ENCODE measurements around the gene FBXO44.

The FBXO44 gene

DNA sequence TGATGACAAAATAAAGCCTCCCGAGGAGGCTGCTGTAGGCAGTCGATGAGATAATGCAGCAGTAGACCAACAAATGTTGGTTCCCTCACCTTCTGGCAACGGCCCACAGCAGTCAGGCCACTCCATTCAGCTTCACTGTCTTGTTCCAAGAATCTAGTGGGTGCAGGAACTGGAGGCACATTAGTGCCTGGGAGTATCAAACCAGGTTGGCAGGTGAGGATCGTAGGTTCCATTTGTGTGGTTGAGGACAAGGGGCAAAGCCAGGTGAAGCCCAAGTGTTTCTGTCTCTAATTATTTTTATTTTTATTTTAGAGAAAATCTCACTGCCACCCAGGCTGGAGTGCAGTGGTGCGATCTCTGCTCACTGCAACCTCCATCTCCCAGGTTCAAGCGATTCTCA, 13.7 kb upstream of the FBXO44 start:
- DNase-seq, result no peak

DNA sequence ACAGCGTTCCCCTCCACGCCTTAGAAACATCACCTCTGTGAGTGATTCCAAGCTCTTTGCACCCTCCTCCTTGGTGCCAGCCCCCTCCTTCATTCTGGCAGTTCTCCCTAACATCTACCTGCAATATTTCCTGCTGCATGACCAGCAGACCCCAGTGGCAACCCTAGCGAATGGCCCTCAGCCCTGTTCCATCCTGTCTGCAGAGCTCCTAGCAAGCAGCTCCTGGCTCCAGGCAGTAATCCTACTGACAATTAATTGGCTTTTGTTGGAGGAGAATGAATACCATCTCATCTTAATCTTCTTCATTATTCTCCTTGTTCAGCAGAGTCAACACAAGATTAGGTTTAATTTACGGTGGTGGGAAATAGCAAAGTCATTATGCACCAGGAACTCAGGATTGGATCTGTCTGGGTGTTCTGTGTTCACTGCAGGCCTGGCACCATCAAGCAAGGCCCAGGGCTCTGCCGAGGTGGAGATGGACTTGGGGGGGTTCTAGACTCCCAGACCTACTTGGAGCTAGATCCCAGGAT, 12.8 kb upstream of the FBXO44 start:
- DNase-seq, result no peak

DNA sequence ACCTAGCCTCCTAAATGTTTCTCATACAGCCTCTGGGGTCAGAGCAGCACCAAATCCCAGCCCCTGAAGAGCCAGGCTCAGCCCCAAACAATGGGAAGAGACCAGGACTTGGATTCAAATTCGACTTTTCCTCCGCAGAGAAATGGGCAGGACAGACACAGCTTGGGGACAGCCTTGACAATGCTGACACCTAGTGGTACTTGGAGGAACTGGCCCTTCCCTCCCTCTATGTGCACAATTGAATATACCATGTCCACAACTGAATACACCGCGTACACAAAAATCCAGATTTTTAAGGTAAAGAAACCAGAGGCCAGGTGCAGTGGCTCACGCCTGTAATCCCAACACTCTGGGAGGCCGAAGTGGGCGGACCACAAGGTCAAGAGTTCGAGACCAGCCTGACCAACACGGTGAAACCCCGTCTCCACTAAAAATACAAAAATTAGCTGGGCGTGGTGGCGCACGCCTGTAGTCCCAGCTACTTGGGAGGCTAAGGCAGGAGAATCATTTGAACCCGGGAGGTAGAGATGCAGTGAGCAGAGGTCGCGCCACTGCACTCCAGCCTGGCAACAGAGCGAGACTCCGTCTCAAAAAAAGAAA, 12.2 kb upstream of the FBXO44 start:
- DNase-seq, result peak; percentile 52

DNA sequence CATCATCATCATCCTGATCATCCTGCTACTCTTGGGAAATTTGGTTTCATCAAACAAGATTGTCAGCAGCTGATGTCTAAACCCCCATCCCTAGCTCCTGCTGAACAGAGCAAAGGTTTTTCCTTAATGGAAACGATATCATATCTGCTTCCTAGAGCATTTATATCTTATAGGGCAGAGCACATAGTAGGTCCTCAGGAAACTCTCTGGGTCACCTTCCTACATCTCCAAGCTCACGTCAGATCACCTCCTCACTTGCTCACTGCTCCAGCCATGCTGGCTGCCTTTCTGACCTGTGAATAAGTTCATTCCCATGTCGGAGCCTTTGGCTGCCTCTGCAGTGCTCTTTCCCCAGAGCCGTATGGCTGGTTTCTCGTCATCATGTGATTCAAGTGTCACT, 10.9 kb upstream of the FBXO44 start:
- DNase-seq, result no peak

DNA sequence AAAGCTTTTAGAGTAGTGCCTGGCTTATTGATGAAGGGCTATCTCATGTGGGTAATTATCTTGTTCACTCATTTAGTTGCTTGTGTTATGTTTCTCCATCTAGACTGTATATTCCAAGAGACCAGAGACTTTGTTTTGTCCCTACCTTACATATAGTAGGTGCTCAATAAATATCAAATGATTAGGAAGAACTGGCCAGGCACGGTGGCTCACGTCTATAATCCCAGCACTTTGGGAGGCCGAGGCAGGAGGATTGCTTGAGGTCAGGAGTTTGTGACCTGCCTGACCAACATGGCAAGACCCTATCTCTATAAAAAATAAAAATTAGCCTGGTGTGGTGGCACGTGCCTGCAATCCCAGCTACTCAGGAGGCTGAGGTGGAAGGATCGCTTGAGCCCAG, 9.4 kb upstream of the FBXO44 start:
- no peak for DNase-seq

DNA sequence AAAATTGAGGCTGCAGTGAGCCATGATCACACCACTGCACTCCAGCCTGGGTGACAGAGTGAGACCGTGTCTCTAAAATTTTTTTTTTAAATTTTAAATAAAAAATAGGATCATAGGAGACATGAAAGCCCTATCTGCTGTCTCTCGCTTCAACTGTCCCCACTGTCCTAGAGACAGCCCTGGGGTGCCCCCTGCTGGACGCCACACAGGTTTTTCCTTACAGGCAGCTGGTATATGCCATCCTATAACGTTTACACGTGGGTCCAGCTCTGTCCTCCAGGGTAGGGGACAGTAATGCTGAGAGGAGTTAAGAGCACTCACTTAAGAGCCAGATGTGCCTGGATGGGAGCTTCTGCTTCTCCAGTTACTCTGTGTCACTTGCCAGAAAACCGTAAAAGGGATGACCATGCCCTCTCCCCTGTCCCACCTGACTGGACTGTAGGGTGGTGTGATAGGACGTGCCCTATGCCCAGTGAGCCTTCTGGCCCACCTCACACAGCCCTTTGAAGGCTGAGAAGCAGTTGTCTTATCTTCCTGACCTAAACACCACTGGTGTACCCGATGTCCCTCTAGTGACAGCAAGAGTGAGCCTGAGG, 8.9 kb upstream of the FBXO44 start:
- peak; percentile 53 for DNase-seq

DNA sequence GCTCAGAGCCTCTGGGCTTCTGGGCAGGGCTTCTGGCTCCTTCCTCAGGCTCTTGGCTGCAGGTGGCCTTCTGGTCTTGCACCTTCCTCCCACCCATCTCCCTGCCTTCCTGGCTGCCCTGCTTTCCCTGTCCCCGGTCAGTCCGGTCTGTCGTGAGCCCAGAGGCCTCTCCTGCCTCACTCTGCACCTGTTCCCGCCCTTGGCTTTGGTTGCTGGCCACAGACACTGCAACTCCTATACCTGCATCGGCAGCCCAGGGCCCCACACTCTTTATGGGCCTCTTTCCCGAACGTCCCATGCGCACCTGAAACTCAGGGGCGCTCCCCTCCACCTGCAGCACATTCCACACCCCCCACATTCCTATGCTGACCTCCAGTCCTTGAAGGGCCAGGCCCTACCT, 8.4 kb upstream of the FBXO44 start:
- DNase-seq, result no peak

DNA sequence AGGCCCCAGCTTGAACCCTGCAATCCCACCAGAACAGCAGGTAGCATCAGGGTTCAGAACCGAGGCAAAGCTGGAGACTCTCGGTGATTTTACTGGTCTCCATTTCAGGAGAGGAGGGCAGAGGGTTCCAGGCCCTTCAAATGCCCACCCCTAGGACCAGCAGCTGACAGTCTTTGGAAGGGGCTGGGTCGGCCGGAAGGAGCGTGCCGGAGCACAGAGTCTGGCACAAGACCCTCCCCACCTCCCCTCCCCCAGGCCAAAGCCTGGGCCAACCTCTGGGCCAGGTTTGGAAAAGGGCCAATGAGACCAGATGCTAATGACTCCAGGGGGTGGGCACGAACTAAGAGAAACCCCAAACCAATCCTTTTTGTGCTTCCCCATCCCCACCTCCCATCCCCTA, 7.3 kb upstream of the FBXO44 start:
- DNase-seq, result no peak

DNA sequence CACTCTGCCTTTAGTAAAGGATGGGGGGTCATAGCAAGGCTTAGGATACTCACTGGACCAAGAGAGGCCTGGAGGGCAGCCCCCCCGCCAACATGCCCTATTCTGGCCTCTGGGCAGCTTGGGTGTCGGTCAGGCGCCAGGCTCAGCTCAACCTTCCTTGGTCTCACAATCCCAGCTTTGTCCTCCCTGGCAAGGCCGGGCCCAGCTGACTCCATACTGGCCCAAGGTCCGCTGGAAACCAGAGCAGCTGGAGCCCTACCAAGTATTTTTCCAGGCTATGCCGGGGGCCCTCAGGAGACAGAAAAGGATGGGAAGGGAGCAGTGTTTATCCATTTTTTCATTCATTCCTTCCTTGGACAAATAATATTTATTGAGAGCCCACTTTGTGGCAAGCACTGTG, 6.6 kb upstream of the FBXO44 start:
- DNase-seq, result no peak

DNA sequence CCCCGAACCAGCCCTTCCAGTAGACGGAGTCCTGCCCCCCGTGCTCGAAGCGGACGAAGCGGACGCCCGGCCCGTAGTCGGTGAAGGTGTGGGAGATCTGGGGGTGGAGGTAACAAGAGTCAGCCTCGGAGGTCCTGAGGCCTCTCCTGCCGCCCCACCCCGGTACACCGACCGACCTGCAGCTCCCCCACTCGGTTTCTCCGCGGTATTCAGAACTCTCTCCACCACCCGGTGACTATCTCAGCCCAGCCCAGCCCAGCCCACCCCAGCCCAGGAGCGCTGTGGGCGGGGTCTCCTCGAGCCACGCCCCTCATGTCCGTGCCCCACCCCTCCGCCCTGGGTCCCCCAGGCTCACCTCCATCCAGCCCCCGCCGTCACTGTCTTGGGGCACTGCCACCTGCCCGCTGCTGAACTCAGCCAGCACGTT, 5.9 kb upstream of the FBXO44 start:
- DNase-seq, result no peak

DNA sequence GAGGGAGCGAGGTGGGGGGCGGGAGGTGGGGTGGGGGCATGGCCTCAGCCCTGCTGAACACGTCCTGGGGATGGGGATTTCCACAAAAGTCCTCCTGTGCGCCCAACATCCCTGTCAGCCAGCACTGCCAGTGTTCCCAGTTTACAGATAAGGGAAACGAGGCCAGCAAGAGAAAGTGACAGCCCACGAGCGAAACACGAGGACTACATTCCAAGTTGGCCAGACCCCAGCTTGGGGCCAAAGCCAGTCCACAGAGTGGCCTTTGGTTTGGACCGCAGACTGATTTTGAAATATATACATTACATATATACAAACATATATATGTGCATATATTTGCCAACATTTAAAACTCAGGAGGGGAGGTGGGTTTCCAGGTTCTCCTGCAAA, 5.4 kb upstream of the FBXO44 start:
- no peak for DNase-seq

DNA sequence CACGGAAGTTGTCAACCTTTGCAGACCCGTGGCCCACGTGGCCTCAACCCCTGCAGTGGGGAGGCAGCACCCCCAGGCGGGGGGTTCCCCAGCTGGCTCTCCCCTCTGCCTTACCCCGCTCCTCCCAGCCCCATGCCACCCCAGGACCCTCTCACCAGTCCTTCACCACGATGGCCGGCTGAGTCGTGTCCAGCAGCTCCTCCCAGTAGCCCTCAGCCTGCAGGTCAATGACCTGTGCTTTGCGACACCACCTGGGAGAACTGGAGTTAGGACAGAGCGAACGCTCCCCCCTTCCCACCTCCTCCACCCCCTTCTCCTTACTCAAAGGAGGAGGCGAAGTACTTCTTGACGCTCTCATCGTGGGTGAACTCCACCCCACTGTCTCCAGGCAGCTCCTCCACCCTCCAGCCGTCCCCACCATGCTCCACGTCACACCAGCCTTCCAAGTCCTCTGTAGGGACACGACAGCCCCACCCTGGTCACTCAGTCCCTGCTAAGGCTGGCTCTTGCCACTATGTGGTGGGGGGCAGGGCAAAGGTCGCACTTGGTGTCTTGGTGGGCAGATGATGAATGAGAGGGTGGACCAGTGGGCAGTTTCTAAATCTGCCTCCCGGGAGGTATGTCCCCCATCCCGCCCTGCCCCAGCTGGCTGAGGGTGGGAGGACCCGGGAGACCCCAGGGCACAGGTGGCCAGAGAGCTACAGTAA, 4.9 kb upstream of the FBXO44 start:
- no peak for DNase-seq

DNA sequence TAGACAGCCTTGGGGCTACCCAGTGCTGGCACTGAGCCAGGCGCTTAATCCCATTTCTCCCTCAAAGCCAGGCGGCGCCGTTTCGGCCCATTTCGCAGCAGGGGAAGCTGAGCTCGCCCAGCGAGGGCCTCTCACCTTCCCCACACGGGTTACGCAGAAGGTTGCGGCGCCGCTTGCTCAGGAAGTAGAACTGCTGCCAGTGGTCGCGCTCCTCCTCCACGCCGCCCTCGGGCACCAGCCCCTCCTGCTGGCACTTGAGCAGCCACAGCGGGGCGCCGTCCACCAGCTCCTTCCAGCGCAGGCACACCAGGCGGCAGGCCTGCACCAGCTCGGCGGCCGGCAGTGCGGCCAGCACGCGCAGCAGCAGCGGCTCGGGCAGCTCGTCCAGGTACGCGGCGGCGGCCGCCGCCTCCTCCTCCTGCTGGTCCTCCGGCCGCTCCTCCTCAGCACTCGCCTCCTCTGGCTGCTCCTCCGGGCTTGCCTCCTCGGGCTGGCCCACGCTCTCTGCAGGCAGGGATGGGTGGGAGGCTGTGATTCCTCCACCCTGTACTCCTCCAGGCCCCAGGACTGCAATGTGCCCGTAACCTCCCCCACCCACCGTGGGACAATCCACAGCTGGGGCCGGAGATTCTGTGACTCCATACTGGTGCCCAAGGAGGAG, 4.2 kb upstream of the FBXO44 start:
- DNase-seq, result peak; percentile 41

DNA sequence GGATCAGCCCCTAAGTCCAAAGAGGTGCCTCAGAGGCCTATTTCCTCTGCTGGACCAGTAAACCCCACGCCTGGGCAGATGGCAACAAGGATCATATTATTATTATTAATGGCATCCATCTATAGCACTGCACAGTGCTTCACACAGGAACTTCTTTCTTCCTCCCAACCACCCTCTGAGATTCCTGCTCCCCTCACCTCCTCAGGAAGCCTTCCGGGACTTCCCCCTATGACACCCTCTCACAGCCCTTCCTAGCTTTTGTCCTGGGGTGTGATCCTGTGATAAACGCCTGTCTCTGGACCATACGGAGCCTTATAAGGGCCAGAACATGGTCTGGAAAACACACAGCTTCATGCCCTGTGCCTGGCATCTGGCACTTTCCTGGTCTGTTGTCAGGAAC, 3.7 kb upstream of the FBXO44 start:
- DNase-seq, result no peak

DNA sequence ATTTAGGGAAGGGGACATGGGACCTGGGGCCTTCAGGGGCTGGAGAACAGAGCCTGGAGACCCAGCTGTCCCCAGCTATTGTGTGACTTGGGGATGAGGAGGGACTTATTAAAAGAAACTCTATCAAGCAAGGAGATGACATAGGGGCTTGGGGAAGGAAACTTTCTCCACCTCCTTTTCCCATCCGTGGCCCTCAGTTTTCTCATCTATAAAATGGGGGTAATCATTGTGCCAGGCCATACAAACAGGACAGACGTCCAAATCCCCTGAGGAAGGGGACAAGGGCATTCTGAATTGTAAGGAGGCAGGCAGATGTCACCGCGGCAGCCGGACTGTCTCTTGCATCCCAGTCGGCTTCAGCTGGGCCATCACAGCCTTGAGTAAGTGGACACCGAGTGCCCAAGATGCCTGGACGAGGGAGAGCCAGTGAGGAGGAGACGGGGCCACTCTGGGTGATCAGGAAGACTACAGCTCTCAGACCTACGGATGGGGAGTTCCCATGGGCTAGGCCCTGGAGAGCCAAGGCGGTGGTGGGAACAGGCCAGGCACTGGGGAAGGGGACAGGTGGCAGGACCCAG, 2.4 kb upstream of the FBXO44 start:
- DNase-seq, result no peak

DNA sequence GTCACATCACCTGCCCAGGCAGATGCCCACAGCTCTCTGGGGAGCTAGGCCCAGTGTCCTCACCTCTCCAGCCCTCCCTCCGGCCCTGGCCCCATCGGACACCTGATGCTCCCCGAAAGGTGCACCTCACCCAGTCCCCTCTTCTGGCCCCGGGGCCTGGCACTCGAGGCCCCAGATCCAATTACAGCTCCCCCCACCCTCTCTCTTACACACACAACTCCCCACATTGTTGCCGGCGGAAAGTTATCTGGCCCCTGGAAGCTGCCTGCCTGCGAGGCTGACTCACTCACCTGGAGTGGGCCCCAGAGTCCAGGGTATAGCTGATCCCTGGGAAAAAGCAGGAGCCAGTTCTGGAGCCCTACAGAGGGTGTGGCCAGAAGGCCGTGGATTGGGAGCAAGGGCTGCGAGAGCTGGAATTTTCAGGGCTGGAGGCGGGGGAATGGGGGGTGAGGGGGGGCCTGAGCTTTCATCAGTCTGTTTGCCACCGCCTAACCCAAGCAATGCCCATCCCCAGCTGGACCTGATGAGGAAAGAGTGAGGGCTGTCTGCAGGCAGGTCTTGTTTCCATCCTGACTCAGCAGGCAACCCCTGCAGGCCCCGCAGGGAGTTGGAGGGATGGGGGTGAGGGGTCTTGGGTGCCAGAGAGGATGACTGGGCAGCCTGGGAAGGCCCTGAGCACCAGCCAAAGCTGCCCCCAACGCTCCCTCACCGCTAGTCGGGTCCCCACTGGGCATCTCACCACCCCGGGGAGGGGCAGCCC, 1.4 kb upstream of the FBXO44 start:
- peak; percentile 21 for DNase-seq

DNA sequence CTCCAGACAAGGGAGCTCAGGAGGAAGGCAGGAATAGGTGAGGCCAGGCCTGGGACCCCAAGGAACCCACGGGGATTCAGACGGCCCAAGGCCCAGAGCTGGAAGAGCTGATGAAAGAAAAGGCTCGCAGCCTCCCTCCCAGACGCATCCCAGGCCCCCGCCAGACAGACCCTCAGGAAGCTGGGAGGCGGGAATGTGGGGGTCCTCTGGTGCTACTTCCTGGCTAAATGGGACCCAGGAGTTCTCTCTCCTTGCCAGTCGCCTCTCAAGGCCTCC, 878 bp upstream of the FBXO44 start:
- no peak for DNase-seq

DNA sequence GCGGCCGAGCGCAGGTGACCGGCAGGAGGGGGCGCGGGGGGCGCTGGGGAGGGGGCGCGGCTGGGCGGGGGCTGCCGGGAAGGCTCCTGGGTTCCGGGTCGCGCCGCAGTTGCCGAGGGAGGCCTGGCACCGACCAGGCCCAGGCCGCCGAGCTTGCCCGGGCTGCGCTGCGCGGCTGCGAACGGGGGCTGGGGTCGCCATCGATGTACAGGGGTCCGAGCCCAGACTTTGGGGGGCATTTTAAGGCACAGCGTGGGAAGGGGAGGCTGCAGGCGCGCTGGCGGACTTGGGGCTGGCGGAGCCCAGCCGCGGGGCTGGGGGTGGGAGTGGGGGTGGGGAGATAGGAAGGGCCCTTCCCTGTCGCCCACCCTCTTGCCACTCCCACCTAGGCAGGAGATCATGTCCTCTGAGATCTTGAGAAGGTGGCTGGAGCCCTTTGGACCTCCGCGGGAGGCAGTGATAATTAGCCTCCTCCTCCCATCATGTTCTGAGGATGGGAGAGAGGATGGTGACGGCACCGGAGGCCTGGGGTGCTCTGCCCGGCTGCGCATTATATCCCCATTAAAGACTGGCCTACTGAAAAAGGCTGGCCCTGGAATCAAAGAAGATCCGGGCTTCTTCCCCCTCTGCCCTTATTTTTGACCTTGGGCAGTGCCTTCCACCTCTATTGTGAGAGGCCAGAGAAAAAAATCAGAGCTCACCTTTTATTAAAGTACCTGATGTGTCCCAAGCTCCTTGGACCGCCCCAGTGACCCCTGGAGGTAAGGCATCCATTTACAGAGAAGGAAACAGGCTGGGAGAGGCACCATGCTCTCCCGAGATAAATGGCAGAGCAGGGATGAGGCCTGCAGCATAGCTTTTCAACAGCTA, 497 bp downstream of the FBXO44 start:
- no peak for DNase-seq

DNA sequence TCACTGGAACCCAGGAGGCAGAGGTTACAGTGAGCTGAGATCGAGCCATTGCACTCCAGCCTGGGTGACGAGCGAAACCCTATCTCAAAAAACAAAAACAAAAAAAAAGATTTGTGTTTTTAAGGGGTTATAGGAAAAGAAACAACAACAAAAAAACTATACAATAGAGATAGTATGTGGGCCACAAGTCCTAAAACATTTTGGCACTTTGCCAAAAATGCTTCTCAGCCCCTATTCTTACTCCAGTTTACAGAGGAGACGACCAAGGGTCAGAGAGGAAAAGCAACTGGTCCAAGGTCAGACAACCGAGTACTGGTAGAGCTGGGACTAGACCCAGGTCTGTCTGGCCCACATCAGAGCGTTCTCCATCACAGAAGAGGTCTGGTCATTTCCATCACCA, 3.0 kb downstream of the FBXO44 start:
- DNase-seq, result no peak

DNA sequence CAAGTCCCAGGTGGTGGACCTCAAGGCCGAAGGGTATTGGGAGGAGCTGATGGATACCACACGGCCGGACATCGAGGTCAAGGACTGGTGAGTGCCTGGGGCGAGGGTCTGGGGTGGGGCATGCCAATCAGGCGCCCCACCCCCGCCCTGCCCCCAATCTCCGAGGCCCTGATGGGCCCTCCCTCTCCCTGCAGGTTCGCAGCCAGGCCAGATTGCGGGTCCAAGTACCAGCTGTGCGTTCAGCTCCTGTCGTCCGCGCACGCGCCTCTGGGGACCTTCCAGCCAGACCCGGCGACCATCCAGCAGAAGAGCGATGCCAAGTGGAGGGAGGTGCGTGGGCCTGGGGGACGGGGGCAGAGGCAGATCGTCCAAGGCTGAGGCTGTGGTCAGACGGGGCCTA, 3.9 kb downstream of the FBXO44 start:
- DNase-seq, result no peak

DNA sequence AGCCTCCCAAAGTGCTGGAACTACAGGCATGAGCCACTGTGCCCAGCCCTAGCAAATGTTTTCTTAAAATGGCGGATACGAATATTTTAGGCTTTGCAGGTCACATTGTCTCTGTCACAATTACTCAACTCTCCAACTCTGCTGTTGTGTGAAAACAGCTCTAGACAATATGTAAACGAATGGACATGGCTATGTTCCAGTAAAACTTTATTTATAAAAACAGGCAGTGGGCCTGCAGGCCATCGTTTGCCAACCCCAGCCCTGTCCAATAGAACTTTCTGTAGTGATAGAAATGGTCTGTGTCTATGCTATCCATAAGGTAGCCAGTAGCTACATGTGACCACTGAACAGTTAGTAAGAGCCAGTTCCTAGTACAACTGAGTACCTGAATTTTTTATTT, 5.1 kb downstream of the FBXO44 start:
- DNase-seq, result no peak

DNA sequence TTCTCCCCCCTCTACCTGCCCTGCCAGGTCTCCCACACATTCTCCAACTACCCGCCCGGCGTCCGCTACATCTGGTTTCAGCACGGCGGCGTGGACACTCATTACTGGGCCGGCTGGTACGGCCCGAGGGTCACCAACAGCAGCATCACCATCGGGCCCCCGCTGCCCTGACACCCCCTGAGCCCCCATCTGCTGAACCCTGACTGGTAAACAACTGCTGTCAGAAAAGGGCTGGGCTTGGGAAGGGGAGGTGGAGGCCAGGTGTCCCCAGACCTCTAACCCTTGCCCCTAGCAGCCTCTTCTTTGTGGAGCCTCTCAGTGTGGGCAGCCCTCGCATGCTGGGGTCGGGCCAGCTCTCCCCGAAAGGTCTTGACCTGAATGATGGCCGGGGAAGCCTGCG, 6.4 kb downstream of the FBXO44 start:
- no peak for DNase-seq
